Prostate gland (tissue), 2 donors: ENCODE data around the gene CD83. TPM values are rescaled to one million over a fixed set of nuclear protein-coding genes. Genes with fewer than 3 reads are reported as not detected.

Experiments
- DNase-seq: peaks from one replicate; pipeline ENCODE4 v3.0.0-alpha.2; 2019; ENCODE audit warnings: low spot score
- H3K27ac ChIP-seq, 2 donors: fragments of 200-600 bp; sonication (generic); 2 replicates each; pipeline ENCODE4 v1.5.1; 2017 to 2019
- H3K27me3 ChIP-seq: fragments of 200-600 bp; sonication (generic); replicated peaks from 2 replicates; pipeline ENCODE4 v1.5.1; 2019; ENCODE audit not compliant: insufficient read depth
- H3K36me3 ChIP-seq, 2 donors: fragments of 200-600 bp; sonication (generic); 1 replicate in 1 of 2; 2 replicates in 1 of 2; pipeline versions ENCODE4 v1.5.1 to v1.8.1; 2017 to 2019
- H3K4me1 ChIP-seq: fragments of 200-600 bp; sonication (generic); replicated peaks from 2 replicates; pipeline ENCODE4 v1.5.1; 2019
- H3K4me3 ChIP-seq, 2 donors: fragments of 200-600 bp; sonication (generic); 2 replicates each; pipeline ENCODE4 v1.5.1; 2017 to 2019
- H3K9me3 ChIP-seq: fragments of 200-600 bp; sonication (generic); 2 replicates; pipeline ENCODE4 v1.5.1; 2017
- POLR2A ChIP-seq: fragments of 450-650 bp; IDR thresholded peaks from one replicate; pipeline ENCODE4 v1.6.1; 2016; ENCODE audit warnings: antibody characterized with exemption, mild to moderate bottlenecking
- POLR2AphosphoS5 ChIP-seq: sonication (generic); formaldehyde crosslinking; IDR thresholded peaks from one replicate; pipeline ENCODE4 v1.6.1; 2017; ENCODE audit warnings: antibody characterized with exemption
- WGBS: methylation state at CpG from one replicate; pipeline ENCODE4 v1.1.5; 2018; 5-methylcytosine and 5-hydroxymethylcytosine counted together
- intact Hi-C: fragments of 100-400 bp; cut with DNase I; formaldehyde crosslinking; loops from one replicate; pipeline ENCODE4 v1.14.2; 2022
- total RNA-seq, 2 donors: library from RNA; depleted of rRNA; stranded (reverse); fragments of >200 nt; gene quantifications; one replicate each; pipeline ENCODE4 v1.1.0, GENCODE V29; 2016
- TF ChIP-seq, protein P1 (sequence below), 4 experiments: fragments of 200-600 bp in 2 of 4; fragments of 450-650 bp in 2 of 4; sonication (generic) in 2 of 4; IDR thresholded peaks; 1 replicate in 3 of 4; 2 replicates in 1 of 4; pipeline ENCODE4 v1.5.1; 2016 to 2019; ENCODE audit warnings: antibody characterized with exemption in 4 of 4, mild to moderate bottlenecking in 2 of 4, moderate library complexity in 2 of 4

CD83 gene
- total RNA-seq, 2 donors from 2014 or later, result 5.5 to 5.7 TPM

DNA sequence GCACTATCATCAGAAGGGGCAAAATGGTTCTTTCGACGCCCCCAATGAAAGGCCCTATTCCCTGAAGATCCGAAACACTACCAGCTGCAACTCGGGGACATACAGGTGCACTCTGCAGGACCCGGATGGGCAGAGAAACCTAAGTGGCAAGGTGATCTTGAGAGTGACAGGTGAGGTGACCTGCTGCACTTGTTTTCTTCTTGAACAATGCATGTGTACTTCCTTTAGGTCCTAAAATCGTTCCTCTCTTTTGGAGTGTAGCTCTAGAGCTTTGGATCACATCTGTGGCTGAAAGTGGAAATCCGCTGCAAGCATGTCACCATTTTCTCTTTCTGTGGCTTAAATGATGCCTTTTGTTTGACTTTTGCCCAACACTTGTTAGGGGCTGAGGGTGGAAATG is 14.0 kb downstream of the CD83 start:
- intact Hi-C loops, result loop anchor here (10.0 kb wide), 1 partner anchor 1493 kb away; no protein-coding TSS in a partner anchor
- Histone ChIP-seq H3K4me1 (no peaks in the 10 kb centered on the region), H3K4me3 (no peak overlapping the region), H3K36me3 (no peaks in the 10 kb centered on the region), H3K27ac (no peak overlapping the region), H3K9me3 (no peaks in the 10 kb centered on the region), H3K27me3 (no peaks in the 10 kb centered on the region)
- WGBS, result 92% methylated on average over 7 of the region's 7 CpGs
- no peak for DNase-seq
- TF ChIP-seq POLR2AphosphoS5 (no peak), POLR2A (no peak)
- TF ChIP-seq, protein P1, sequence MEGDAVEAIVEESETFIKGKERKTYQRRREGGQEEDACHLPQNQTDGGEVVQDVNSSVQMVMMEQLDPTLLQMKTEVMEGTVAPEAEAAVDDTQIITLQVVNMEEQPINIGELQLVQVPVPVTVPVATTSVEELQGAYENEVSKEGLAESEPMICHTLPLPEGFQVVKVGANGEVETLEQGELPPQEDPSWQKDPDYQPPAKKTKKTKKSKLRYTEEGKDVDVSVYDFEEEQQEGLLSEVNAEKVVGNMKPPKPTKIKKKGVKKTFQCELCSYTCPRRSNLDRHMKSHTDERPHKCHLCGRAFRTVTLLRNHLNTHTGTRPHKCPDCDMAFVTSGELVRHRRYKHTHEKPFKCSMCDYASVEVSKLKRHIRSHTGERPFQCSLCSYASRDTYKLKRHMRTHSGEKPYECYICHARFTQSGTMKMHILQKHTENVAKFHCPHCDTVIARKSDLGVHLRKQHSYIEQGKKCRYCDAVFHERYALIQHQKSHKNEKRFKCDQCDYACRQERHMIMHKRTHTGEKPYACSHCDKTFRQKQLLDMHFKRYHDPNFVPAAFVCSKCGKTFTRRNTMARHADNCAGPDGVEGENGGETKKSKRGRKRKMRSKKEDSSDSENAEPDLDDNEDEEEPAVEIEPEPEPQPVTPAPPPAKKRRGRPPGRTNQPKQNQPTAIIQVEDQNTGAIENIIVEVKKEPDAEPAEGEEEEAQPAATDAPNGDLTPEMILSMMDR (IDR thresholded peaks at IDR 0.05), result no peak

DNA sequence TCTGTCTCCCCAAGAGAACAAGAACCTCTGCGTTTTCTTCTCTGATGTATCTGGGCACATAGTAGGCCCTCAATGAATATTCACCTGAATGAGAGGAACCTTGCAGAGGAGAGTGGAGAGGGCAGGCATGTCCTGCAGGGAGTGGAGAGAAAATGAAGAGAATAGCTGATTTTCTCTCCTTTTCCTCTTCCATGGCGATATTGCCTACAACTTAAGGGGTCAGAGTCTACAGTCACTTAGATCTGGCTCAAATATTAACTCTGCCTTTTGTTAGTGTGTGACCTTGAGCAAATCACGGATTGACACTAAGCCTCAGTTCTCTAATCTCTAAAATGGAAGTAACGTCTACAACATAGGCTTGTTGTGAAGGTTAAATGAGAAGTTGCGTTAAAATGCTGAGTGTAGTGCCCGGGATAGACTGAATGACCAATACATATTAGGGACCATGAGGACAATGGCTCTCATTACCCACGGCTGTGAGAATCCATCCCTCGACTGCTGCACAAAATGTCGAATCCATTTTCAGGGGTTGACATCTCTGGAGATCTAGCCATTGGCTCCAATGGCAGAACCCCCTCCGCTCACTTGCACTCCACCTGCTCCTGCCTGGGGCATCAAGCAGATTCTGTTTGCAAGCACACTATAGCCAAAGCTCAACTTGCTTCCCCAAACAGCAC is 14.8 kb downstream of the CD83 start:
- H3K36me3 ChIP-seq, result no peaks in the 10 kb centered on the region
- intact Hi-C loops, result loop anchor here (10.0 kb wide), 1 partner anchor 1492 kb away; no protein-coding TSS in a partner anchor
- H3K9me3 ChIP-seq, result no peaks in the 10 kb centered on the region
- no peak overlapping the region for H3K27ac ChIP-seq
- TF ChIP-seq, protein P1 (IDR thresholded peaks at IDR 0.05), result no peak
- no peak for TF ChIP-seq POLR2AphosphoS5
- 96% methylated on average over 10 of the region's 10 CpGs for WGBS
- no peak for DNase-seq
- no peak overlapping the region for H3K4me3 ChIP-seq
- no peaks in the 10 kb centered on the region for H3K4me1 ChIP-seq
- no peaks in the 10 kb centered on the region for H3K27me3 ChIP-seq

DNA sequence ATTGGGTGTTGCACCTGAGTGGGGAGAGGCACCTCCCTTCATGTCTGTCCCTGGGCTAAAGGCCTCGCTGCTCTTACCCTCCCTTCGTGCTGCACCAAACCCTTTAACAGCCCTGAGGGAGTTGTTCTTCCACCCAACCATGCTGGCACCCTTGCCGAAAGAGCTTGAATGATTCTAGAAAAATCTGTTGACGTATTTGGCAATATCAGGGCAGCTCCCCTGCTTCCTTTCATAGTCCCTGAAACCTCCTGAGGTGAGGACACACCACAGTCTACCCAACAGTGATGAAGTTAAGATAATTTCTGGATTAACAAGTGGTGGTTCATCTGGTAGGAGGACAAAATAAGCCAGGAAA is 15.3 kb downstream of the CD83 start:
- intact Hi-C loops, result loop anchor here (10.0 kb wide), 1 partner anchor 1492 kb away; no protein-coding TSS in a partner anchor
- TF ChIP-seq POLR2A, result no peak
- TF ChIP-seq POLR2AphosphoS5, result no peak
- TF ChIP-seq, protein P1 (IDR thresholded peaks at IDR 0.05), result no peak
- no peaks in the 10 kb centered on the region for H3K4me1 ChIP-seq
- H3K36me3 ChIP-seq, result no peaks in the 10 kb centered on the region
- no peak overlapping the region for H3K27ac ChIP-seq
- no peaks in the 10 kb centered on the region for H3K9me3 ChIP-seq
- H3K4me3 ChIP-seq, result no peak overlapping the region
- no peak for DNase-seq
- H3K27me3 ChIP-seq, result no peaks in the 10 kb centered on the region
- 100% methylated on average over 4 of the region's 4 CpGs for WGBS

DNA sequence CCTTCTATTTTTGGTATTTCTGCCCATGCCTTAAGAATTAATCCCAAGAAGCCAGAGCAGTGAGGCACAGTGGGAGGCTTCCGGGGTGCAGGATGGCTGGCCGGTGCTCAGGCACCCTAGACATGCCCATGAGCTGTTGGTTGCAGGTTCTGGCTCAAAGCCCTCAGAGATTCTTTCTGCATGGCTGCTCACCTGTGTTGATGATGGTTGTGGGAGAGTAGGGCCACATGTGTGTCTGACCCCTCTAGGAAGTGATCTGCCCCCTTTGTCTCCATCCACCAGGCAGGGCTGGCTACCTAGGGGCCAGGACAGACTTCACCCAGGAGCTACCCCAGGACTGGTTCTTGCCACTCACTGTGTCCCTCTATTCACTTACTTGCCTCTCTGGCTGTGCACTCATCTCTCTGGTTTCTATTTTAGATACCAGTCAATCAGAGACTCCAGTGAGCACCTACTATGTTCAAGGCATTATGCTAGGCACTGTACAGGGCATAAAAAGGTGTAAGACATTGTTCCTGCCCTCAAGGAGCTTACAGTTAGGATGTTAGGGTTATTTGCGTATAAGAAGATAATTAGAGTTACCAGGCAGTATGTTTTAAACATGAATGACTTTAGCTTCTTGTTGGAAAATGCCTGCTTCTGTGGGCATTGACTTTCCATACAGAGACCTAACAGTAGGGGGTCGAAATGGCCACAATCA is 16.8 kb downstream of the CD83 start:
- no peaks in the 10 kb centered on the region for H3K27me3 ChIP-seq
- DNase-seq, result no peak
- 97% methylated on average over 4 of the region's 4 CpGs for WGBS
- intact Hi-C loops, result loop anchor here (10.0 kb wide), 1 partner anchor 1490 kb away; no protein-coding TSS in a partner anchor
- no peaks in the 10 kb centered on the region for H3K9me3 ChIP-seq
- H3K36me3 ChIP-seq, result no peaks in the 10 kb centered on the region
- no peak for TF ChIP-seq POLR2AphosphoS5
- TF ChIP-seq, protein P1 (IDR thresholded peaks at IDR 0.05), result no peak
- no peak for TF ChIP-seq POLR2A
- no peaks in the 10 kb centered on the region for H3K4me1 ChIP-seq
- no peak overlapping the region for H3K4me3 ChIP-seq
- H3K27ac ChIP-seq, result no peak overlapping the region
